GM12878 (cell line): ENCODE measurements around the gene NUAK1. TPM values are rescaled to one million over a fixed set of nuclear protein-coding genes. Genes with fewer than 3 reads are reported as not detected.

Source experiments
- ATAC-seq: fragments of 200-7000 bp; cut with Tn5 transposase; 3 replicates; pipeline ENCODE4 v1.9.1; 2020; ENCODE audit warnings: mild to moderate bottlenecking, moderate library complexity
- BruUV-seq: library from RNA; stranded (reverse); fragments of 400-500 nt; replicated peaks from 2 replicates; lab custom pipeline; 2021; lab: Mats Ljungman, UMichigan
- CTCF ChIA-PET: fragments of 300-600 bp; sonication (Branson Sonifier 250); formaldehyde crosslinking; extraction: SDS; loops from one replicate; lab custom pipeline; 2021; ENCODE audit warnings: inconsistent platforms; lab: Yijun Ruan, JAX
- POLR2A ChIA-PET: fragments of 350-600 bp; formaldehyde crosslinking; extraction: SDS; loops from one replicate; lab custom pipeline; 2021; ENCODE audit warnings: inconsistent platforms; lab: Charles Lee
- RAD21 ChIA-PET: fragments of 300-600 bp; sonication (Branson Sonifier 250); formaldehyde crosslinking; loops from one replicate; lab custom pipeline; 2023; ENCODE audit warnings: antibody characterized with exemption; ENCODE audit not compliant: unreplicated experiment; lab: Charles Lee
- SMC1A ChIA-PET: fragments of 300-600 bp; sonication (Branson Sonifier 250); formaldehyde crosslinking; loops from one replicate; lab custom pipeline; 2023; ENCODE audit not compliant: unreplicated experiment, uncharacterized antibody; lab: Charles Lee
- DNase-seq: peaks from one replicate; pipeline ENCODE4 v3.0.0-alpha.2; 2011; ENCODE audit warnings: low read depth, low spot score
- FAIRE-seq: peaks from 3 replicates; lab custom pipeline; 2011; peaks lifted over from hg19 to GRCh38; lab: Jason Lieb, UNC
- H2AFZ ChIP-seq: 2 replicates; pipeline ENCODE4 v1.6.0; 2011; ENCODE audit warnings: low read depth, low read length, control low read depth; ENCODE audit not compliant: control insufficient read depth
- H3K27ac ChIP-seq: 2 replicates; pipeline ENCODE4 v1.5.1; 2011; ENCODE audit warnings: control low read depth; ENCODE audit not compliant: control insufficient read depth, insufficient read depth
- H3K27me3 ChIP-seq, 2 experiments: replicated peaks in 1 of 2; 2 replicates each; pipeline versions ENCODE4 v1.6.0 to v1.6.1; 2011; ENCODE audit warnings: low read length in 1 of 2; ENCODE audit not compliant: control insufficient read depth in 2 of 2, insufficient read depth in 2 of 2
- H3K36me3 ChIP-seq, 2 experiments: 2 replicates each; pipeline ENCODE4 v1.5.1; 2011; ENCODE audit warnings: low read length in 1 of 2; ENCODE audit not compliant: control insufficient read depth in 2 of 2, insufficient read depth in 2 of 2
- H3K4me1 ChIP-seq: 2 replicates; pipeline ENCODE4 v1.6.1; 2011; ENCODE audit warnings: mild to moderate bottlenecking, low read length, moderate library complexity, mixed read lengths; ENCODE audit not compliant: control insufficient read depth, insufficient read depth
- H3K4me2 ChIP-seq: 2 replicates; pipeline ENCODE4 v1.6.0; 2011; ENCODE audit warnings: control low read depth; ENCODE audit not compliant: control insufficient read depth, insufficient read depth
- H3K4me3 ChIP-seq: fragments of 200-600 bp; sonication (generic); 2 replicates; pipeline ENCODE4 v1.5.1; 2016
- H3K79me2 ChIP-seq: 2 replicates; pipeline ENCODE4 v1.6.0; 2011; ENCODE audit warnings: low read length; ENCODE audit not compliant: control insufficient read depth, insufficient read depth
- H3K9ac ChIP-seq: 2 replicates; pipeline ENCODE4 v1.8.0; 2011; ENCODE audit warnings: low read length, control low read depth, mixed read lengths; ENCODE audit not compliant: control insufficient read depth, insufficient read depth
- H3K9me3 ChIP-seq: replicated peaks from 3 replicates; pipeline ENCODE4 v1.5.1; 2011; ENCODE audit warnings: mild to moderate bottlenecking, low read length; ENCODE audit not compliant: control insufficient read depth, insufficient read depth
- H4K20me1 ChIP-seq: 2 replicates; pipeline ENCODE4 v1.6.0; 2011; ENCODE audit not compliant: control insufficient read depth, insufficient read depth
- BMI1 ChIP-seq: fragments of 450-650 bp; IDR thresholded peaks from 2 replicates; pipeline ENCODE4 v1.6.1; 2016; ENCODE audit warnings: mild to moderate bottlenecking, moderate library complexity, borderline replicate concordance
- CBFB ChIP-seq: IDR thresholded peaks from 2 replicates; pipeline ENCODE4 v1.6.1; 2016; ENCODE audit warnings: antibody characterized with exemption, low read depth
- CHD4 ChIP-seq: fragments of 200-600 bp; sonication (generic); IDR thresholded peaks from 2 replicates; pipeline ENCODE4 v1.6.1; 2016; ENCODE audit warnings: mild to moderate bottlenecking
- E2F8 ChIP-seq: fragments of 450-650 bp; IDR thresholded peaks from 2 replicates; pipeline ENCODE4 v1.6.1; 2018; ENCODE audit warnings: mild to moderate bottlenecking, low read depth, moderate library complexity; ENCODE audit not compliant: partially characterized antibody
- E4F1 ChIP-seq: fragments of 450-650 bp; IDR thresholded peaks from 2 replicates; pipeline ENCODE4 v1.6.1; 2018; ENCODE audit warnings: borderline replicate concordance, mild to moderate bottlenecking; ENCODE audit not compliant: partially characterized antibody
- JUNB ChIP-seq: IDR thresholded peaks from 2 replicates; pipeline ENCODE4 v1.6.1; 2016; ENCODE audit warnings: antibody characterized with exemption, mild to moderate bottlenecking
- KDM1A ChIP-seq: fragments of 200-600 bp; sonication (generic); IDR thresholded peaks from 2 replicates; pipeline ENCODE4 v1.6.1; 2016; ENCODE audit warnings: borderline replicate concordance
- NBN ChIP-seq: fragments of 450-650 bp; IDR thresholded peaks from 2 replicates; pipeline ENCODE4 v1.6.1; 2016
- NR2C1 ChIP-seq: fragments of 450-650 bp; IDR thresholded peaks from 2 replicates; pipeline ENCODE4 v1.6.1; 2017; ENCODE audit warnings: antibody characterized with exemption, mild to moderate bottlenecking, moderate library complexity
- RBBP5 ChIP-seq: fragments of 200-600 bp; sonication (generic); conservative IDR thresholded peaks from 2 replicates; pipeline ENCODE4 v1.6.1; 2016
- REST ChIP-seq: IDR thresholded peaks from 2 replicates; pipeline ENCODE4 v1.6.1; 2012; ENCODE audit warnings: mild to moderate bottlenecking, low read depth, low read length
- SKIL ChIP-seq: fragments of 450-650 bp; IDR thresholded peaks from 2 replicates; pipeline ENCODE4 v1.6.1; 2017; ENCODE audit warnings: mild to moderate bottlenecking, low read depth, inconsistent platforms; ENCODE audit not compliant: poor library complexity, severe bottlenecking
- TAF1 ChIP-seq: IDR thresholded peaks from 2 replicates; pipeline ENCODE4 v1.6.1; 2011; ENCODE audit warnings: mild to moderate bottlenecking, low read depth, low read length, borderline replicate concordance
- TARDBP ChIP-seq: IDR thresholded peaks from 2 replicates; pipeline ENCODE4 v1.6.1; 2016; ENCODE audit warnings: borderline replicate concordance
- WGBS: methylation state at CpG from one replicate; pipeline ENCODE4 v1.1.6; 2016; ENCODE audit warnings: low lambda C conversion rate; ENCODE audit not compliant: insufficient replicate concordance, insufficient coverage; ENCODE audit errors: missing lambda C conversion rate; 5-methylcytosine and 5-hydroxymethylcytosine counted together
- in situ Hi-C: fragments of 300-500 bp; cut with MboI; formaldehyde crosslinking; loops from 9 replicates; pipeline ENCODE4 v1.14.3; 2018; ENCODE audit warnings: mixed read lengths
- intact Hi-C: fragments of 100-400 bp; cut with micrococcal nuclease; formaldehyde crosslinking; loops from one replicate; pipeline ENCODE4 v1.14.2; 2022; ENCODE audit not compliant: unreplicated experiment
- polyA plus RNA-seq, 11 experiments: library from polyadenylated mRNA; depleted of rRNA in 4 of 11; unstranded in 6 of 11; stranded (reverse) in 5 of 11; fragments of >200 nt; fragmentation: Nextera tagmentation in 4 of 11; fragmentation: Illumina TruSeq in 1 of 11; extraction: Ambion mirVana in 4 of 11; extraction: Trizol in 1 of 11; gene quantifications; 1 replicate in 1 of 11; 2 replicates in 10 of 11; pipeline versions ENCODE4 v1.2.1 to v1.2.3, GENCODE V29; 2011 to 2016; ENCODE audit warnings: inconsistent platforms in 2 of 11, missing spikeins in 2 of 11, low read depth in 1 of 11
- total RNA-seq, 4 experiments: library from RNA; depleted of rRNA in 3 of 4; stranded (reverse); fragments of >200 nt in 3 of 4; fragmentation: Illumina TruSeq in 1 of 4; extraction: Trizol in 1 of 4; gene quantifications; 2 replicates each; pipeline versions ENCODE4 v1.2.1 to v1.2.3, GENCODE V29; 2013 to 2021

NUAK1 gene
- total and polyA plus RNA-seq, 10 of the 15 experiments (the other 5 are each of a cell fraction or from before 2014, with no cell fraction given) = 0.03 to 0.42 (median 0.08) TPM; not detected in 2

GRCh38 chr12:106107566-106107965 is 31.2 kb downstream of the NUAK1 start:
- Histone ChIP-seq H3K4me3 (no peak overlapping the region), H3K4me2 (no peak overlapping the region), H3K9me3 (no peaks in the 10 kb centered on the region), H3K27me3 (peaks cover 0 to 3% of the 10 kb centered on the region in 2 experiments; a peak in 2 of 4 replicates), H3K9ac (no peak overlapping the region), H4K20me1 (no peaks in the 10 kb centered on the region), H3K79me2 (no peaks in the 10 kb centered on the region), H3K4me1 (no peaks in the 10 kb centered on the region), H3K36me3 (no peaks in the 10 kb centered on the region), H3K27ac (no peak overlapping the region), H2AFZ (no peak overlapping the region)
- ATAC-seq = no peak
- no peak for FAIRE-seq
- in situ Hi-C loops (no loop called here), intact Hi-C loops (no loop called here)
- CTCF ChIA-PET = interaction anchor here (0.7 kb wide), 1 partner anchor 19 kb away, joined by 3 read pairs; no protein-coding TSS in a partner anchor
- no TSS peak for BruUV-seq
- RAD21 ChIA-PET = interaction anchor here (1.2 kb wide), 1 partner anchor 8 kb away, joined by 3 read pairs; no protein-coding TSS in a partner anchor
- DNase-seq = no peak
- SMC1A ChIA-PET = interaction anchor here (1.0 kb wide), 1 partner anchor 25 kb away, joined by 3 read pairs; no protein-coding TSS in a partner anchor
- POLR2A ChIA-PET = no interaction called here
- 0% methylated on average over 2 of the region's 2 CpGs for WGBS
- TF ChIP-seq CBFB (no peak), NR2C1 (no peak), REST (no peak), SKIL (no peak), TARDBP (no peak), BMI1 (no peak), E4F1 (no peak), KDM1A (no peak), E2F8 (no peak), TAF1 (no peak), RBBP5 (no peak), JUNB (no peak), NBN (no peak), CHD4 (no peak)
